ENCODE measurements around the gene OTUD3.
A peak's percentile ranks its signal among the peaks of the same experiment; 100 is the strongest.
"Not testable (repeated sequence)": the region's sequence is repeated elsewhere in the genome, so short reads cannot be mapped to it uniquely, and the experiment has no call there.

Gene OTUD3

DNA sequence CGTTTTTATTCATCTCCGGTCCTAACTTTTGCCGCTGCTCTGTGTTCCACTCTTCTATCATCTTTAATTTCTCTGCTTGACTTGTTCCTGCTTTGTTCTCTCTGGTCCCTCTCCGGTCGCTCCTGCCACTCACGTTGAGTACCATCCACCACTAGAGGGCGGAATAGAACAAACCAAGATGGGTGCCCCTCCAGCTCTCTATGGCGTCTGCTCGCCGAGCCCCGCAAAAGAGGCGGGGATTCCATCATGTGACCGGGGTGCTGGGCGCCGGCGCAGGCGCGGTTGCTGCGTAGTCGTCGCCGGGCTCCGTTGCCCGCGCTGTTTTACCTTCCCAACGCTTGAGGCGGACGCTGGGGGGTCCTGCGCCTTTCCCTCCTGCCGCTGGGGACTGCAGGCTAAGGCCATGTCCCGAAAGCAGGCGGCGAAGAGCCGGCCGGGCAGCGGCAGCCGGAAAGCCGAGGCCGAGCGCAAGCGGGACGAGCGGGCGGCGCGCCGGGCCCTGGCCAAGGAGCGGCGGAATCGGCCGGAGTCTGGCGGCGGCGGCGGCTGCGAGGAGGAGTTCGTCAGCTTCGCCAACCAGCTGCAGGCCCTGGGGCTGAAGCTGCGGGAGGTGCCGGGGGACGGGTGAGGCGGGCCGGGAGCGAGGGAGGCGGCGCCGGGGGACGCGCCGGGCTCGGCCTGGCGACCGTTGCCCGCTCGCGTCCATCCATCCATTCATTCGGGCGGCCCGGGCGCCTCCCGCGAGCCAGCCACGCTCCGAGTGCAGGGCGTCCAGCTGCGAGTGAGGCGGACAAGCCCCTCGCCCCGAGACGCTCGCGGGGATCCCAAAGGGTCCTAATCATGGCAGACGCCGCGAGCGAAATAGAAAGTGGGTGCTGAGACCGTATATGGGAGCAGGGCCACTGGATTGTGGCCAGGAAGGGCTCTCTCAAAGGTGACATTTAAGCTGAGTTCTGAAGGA lies at the start of gene OTUD3:
Gene OTUD3 (plus strand): TSS at position 285 of the 961 bp plus-strand sequence. CDS start 119 bp downstream, at position 404.
- peak; percentile 96 for DNase-seq

GRCh38 chr1:19835578-19835977 lies 46.6 kb upstream of the OTUD3 start:
- DNase-seq: no peak

- DNase-seq: no peak
Measured at GRCh38 chr1:19837866-19838265, 44.3 kb upstream of the OTUD3 start.

DNA sequence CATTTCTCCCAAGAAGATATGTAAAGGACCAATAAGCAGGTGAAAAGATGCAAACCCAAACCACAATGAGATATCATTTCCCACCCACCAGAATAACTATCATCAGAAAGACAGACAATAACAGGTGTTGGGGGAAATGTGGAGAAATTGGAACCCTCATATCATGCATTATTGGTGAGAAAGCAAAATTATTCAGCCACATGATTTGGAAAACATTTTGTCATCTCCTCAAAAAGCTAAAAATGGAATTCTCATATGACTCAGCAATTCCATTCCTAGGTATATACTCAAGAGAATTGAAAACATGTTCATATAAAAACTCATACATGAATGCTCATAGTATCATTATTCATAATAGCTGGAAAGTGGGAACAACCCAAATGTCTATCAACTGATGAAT lies 42.0 kb upstream of the OTUD3 start:
- DNase-seq: no peak

- no peak for DNase-seq
Measured at GRCh38 chr1:19844731-19845495, 37.3 kb upstream of the OTUD3 start.

GRCh38 chr1:19845555-19845954 lies 36.6 kb upstream of the OTUD3 start:
- DNase-seq: no peak

DNA sequence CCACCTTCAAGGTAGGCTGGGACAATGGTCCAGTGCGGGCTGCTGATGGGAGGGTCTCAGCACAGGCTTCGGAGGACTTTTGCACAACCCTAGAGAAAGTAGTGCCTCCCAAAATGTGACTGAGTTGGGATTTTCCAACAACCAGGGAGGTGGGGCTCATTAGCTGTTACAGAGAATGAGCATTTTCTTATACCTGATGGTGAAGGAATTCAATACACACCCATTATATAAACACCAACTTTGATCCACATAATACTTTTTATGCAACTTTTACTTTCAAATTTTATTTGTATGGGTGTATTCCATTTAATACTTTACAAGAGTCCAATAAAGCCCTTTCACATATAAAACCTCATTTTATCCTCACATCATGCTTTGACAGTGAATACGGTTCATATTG lies 35.9 kb upstream of the OTUD3 start:
- DNase-seq: no peak

- not testable (repeated sequence) for DNase-seq
Measured at GRCh38 chr1:19847334-19847733, 34.9 kb upstream of the OTUD3 start.

- DNase-seq: not testable (repeated sequence)
Measured at GRCh38 chr1:19849307-19849706, 32.9 kb upstream of the OTUD3 start.

DNA sequence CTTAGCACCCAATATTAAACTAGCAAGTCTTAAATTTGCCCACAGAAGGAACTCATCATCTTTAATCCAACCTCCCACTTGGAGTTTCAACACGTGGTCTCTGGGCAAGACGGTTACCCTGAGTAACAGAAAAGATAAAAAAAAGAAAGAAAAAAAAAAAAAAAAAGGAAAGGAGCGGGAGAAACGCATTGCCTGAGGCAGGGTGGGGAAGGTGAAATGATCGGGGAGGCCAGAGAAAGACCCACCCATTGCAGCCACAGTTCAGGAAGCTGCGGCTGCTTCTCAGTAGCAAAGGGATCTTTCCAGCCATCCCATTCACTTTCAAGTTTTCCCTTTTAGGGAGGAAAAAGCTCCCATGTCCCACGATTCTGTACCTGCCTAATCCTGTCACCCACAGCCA lies 32.0 kb upstream of the OTUD3 start:
- DNase-seq: no peak

DNA sequence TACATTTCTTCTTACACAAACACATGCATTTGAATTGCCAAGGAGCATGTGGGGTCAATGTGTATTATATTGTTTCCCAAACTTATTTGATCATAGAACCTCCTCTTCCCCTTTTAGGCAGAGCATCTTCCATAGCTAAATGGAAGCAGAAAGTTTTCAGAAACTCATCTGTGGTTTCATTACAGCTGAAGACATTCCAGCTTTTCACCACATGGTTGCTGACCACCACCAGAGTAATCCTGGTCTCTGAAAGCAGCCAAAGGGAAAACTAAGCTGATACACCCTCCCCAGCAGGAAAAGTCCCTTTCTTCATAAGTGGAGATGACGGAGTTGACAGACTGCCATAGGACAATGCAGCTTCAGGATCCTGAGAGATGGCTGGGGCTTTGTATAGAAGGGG lies 30.2 kb upstream of the OTUD3 start:
- no peak for DNase-seq

DNA sequence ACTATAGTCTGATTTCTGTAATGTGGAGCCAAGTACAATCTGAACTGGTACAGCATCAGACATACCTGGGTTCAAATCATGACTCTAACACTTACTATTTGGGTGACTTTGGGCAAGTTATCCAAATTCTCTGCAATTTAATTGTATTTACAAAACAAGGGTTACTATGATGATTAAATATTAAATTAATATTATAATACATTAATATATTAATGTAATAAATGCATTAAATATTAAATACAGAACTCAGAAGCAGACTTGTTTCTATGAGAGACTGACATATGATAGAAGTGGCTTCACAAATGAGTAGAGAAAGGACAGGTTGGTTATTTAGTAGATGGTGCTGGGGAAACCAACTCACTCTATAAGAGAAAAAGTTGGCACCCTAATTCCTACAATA lies 27.3 kb upstream of the OTUD3 start:
- no peak for DNase-seq

GRCh38 chr1:19858893-19859292 lies 23.3 kb upstream of the OTUD3 start:
- DNase-seq: no peak

DNA sequence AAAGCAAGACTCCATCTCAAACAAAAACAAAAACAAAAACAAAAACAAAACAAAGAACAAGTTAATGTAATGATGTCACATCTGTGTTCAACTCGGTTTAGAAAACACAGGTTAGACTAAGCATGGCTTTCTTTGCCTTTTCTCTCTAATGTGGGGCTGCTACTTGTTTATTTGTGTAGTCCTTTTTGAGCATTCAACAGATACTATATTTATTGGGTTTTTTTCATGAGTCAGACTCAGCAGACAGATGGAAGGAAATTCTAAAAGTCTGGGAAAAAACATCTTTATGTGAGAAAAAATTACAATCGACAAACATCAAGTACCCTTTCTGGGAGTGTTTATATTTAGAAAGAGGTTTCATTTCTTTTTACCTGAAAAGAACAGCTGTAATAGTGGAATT lies 22.3 kb upstream of the OTUD3 start:
- no peak for DNase-seq

DNA sequence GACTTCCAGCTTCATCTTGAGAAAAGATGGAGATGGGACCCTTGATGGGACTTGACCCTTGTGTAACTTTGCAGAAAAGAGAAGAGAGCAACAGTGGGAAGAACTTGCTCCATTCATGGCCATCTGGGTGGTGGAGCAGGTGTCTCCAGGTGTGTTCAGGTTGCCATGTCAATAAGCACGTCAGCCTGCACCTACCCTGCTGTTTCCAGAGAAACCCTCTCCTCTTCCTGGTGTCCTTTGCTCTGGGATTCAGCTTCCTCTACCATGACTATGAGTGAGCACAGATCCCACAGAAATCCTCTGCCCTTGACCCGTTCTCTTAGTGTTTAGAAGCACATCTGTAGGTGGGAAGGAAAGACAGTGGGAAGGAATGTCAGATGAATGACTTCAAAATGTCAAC lies 21.8 kb upstream of the OTUD3 start:
- no peak for DNase-seq

GRCh38 chr1:19861034-19861433 lies 21.2 kb upstream of the OTUD3 start:
- DNase-seq: no peak

- no peak for DNase-seq
Measured at GRCh38 chr1:19861842-19862530, 20.2 kb upstream of the OTUD3 start.

DNA sequence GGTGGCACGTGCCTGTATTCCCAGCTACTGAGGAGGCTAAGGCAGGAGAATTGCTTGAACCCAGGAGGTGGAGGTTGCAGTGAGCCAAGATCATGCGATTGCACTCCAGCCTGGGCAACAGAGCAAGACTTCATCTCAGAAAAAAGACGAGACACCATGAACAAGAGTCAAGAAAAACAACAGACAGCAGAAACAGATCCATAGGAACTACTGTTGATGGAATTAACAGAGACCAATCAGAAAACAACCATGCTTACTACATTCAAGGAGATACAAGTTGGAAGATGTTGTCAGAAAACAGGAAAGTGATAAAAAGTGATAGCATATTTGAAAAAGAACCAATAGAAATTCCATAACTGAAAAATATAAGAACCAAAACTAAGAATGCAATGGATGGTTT lies 19.3 kb upstream of the OTUD3 start:
- no peak for DNase-seq

DNA sequence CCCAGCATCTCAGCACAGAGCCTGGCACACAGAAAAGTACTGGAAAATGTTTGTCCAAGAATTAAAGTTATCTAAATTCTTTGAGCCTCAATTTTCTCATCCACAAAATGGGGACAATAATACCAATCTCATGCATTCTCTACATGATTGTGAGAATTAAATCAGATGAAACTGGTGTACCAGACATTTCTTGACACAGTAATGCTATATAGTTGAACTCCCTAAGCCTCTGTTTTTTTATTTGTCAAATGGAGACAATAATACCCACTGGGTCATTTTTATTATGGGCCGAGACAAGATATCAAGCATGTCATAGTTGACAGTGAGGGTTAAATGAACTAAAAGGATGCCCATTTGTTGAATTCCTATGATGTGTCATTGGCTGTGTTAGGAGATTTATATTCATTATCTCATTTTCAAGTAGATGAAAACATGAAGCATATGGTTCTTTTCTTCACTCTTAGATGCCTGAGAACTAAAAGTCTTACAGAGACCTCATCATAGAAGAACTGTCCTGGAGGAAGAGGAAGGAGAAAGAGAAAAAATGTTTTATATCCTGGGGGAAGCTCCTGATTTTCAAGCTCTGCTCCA lies 17.5 kb upstream of the OTUD3 start:
- no peak for DNase-seq

DNA sequence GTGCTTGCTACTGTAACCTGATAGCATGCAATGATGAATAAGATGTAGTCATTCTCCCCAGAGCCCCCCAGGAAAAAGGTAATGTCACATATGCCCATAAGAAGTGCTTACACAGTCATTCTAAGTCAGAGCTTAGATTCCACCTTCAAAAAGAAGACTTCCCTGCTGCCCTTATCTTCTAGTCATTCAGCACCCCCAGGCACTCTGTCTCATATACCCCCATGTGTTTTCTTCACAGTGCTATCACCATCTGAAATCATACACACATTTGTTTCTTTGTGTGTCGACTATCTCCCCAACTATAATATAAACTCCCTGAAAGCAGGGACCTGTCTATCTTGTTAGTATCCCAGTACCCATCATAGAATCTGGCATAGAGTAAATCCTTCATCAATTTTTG lies 16.2 kb upstream of the OTUD3 start:
- no peak for DNase-seq

DNA sequence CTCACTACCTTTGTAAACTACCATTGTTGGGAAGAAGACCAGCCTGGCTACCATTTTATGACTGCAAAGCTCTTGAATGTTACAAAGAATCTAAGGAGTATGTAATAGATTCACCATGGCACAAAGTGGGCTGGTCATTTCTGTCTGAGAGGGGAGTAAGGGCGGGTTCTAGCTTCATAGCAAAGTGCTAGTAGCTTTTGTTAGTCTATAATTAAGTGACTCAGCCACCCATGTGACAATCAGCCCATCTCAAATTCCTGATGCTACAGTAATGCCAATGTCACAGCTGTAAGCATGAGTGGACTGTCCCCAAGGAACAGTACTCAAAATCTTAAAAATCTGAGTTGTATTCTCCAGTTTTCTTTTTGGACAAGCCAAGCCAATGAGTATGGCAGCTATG lies 15.4 kb upstream of the OTUD3 start:
- DNase-seq: no peak

DNA sequence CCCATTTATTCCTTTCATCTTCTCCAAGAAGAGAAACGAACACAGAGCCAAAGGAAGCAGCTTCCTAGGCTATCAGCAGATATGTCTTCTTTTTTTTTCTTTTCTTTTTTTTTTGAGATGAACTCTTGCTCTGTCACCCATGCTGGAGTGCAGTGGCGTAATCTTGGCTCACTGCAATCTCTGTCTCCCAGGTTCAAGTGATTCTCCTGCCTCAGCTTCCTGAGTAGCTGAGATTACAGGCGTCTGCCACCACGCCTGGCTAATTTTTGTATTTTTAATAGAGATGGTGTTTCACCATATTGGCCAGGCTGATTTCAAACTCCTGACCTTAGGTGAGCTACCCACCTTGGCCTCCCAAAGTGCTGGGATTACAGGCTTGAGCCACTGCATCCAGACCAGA lies 13.6 kb upstream of the OTUD3 start:
- not testable (repeated sequence) for DNase-seq

DNA sequence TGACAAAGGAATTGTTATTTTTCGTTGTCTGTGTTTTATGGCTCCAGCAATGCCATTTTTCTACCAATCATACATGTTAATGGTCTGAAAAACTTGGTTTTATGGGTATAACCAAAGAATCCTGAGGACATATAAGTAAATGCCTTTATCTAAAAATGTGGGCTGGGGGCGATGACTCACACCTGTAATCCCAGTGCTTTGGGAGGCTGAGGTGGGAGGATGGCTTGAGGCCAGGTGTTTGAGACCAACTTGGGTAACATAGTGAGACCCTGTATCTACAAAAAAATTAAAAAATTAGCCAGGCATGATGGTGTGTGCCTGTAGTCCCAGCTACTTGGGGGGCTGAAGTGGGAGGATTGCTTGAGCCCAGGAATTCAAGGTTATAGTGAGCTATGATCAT lies 12.7 kb upstream of the OTUD3 start:
- not testable (repeated sequence) for DNase-seq

Data from stimulated activated CD4-positive, alpha-beta T cell treated with anti-CD3 and anti-CD28 coated beads, Interleukin-4, amount 100 ng/mL, for 24 hours (primary cell).